SKM-1 (cell line): ENCODE data around the gene RELCH.

ENCODE experiments used
- DNase-seq: peaks from one replicate; lab custom pipeline; 2025; ENCODE audit not compliant: unreplicated experiment; lab: John Stamatoyannopoulos, UW

Gene RELCH

GRCh38 chr18:62189208-62189607 is 2.2 kb downstream of the RELCH start:
- no peak for DNase-seq

- DNase-seq, result no peak
Measured at GRCh38 chr18:62196079-62196478, 9.0 kb downstream of the RELCH start.

- DNase-seq, result no peak
Measured at GRCh38 chr18:62196980-62197379, 9.9 kb downstream of the RELCH start.

- no peak for DNase-seq
Measured at GRCh38 chr18:62198259-62198658, 11.2 kb downstream of the RELCH start.

- no peak for DNase-seq
Measured at GRCh38 chr18:62199629-62200028, 12.6 kb downstream of the RELCH start.

GRCh38 chr18:62200121-62200914 is 13.3 kb downstream of the RELCH start:
- DNase-seq, result no peak

- no peak for DNase-seq
Measured at GRCh38 chr18:62201870-62202269, 14.8 kb downstream of the RELCH start.

GRCh38 chr18:62205824-62206223 is 18.8 kb downstream of the RELCH start:
- DNase-seq, result no peak

GRCh38 chr18:62206593-62206992 is 19.5 kb downstream of the RELCH start:
- no peak for DNase-seq

GRCh38 chr18:62209046-62209445 is 22.0 kb downstream of the RELCH start:
- DNase-seq, result no peak

GRCh38 chr18:62210138-62210537 is 23.1 kb downstream of the RELCH start:
- no peak for DNase-seq

GRCh38 chr18:62211325-62211828 is 24.3 kb downstream of the RELCH start:
- no peak for DNase-seq

GRCh38 chr18:62214790-62215189 is 27.7 kb downstream of the RELCH start:
- DNase-seq, result no peak

- DNase-seq, result no peak
Measured at GRCh38 chr18:62224229-62224628, 37.2 kb downstream of the RELCH start.

GRCh38 chr18:62226047-62226446 is 39.0 kb downstream of the RELCH start:
- no peak for DNase-seq

GRCh38 chr18:62236252-62236651 is 49.2 kb downstream of the RELCH start:
- no peak for DNase-seq

- no peak for DNase-seq
Measured at GRCh38 chr18:62239475-62239874, 52.4 kb downstream of the RELCH start.

GRCh38 chr18:62242955-62243354 is 55.9 kb downstream of the RELCH start:
- DNase-seq, result no peak

- DNase-seq, result no peak
Measured at GRCh38 chr18:62245177-62245576, 58.1 kb downstream of the RELCH start.

- no peak for DNase-seq
Measured at GRCh38 chr18:62245699-62246098, 58.6 kb downstream of the RELCH start.

- DNase-seq, result no peak
Measured at GRCh38 chr18:62248313-62248712, 61.3 kb downstream of the RELCH start.

- DNase-seq, result peak; percentile 36
Measured at GRCh38 chr18:62249478-62250097, 62.5 kb downstream of the RELCH start.
